Measurements from ENCODE around the gene SCRN3.
"Not testable (repeated sequence)": the region's sequence is repeated elsewhere in the genome, so short reads cannot be mapped to it uniquely, and the experiment has no call there.

Gene SCRN3

GRCh38 chr2:174395284-174395968 is at the start of gene SCRN3:
TSS of gene SCRN3 (plus strand) at chr2:174395730. CDS start at chr2:174398284, 2,554 bp downstream.
- peak; percentile 67 to 72 for DNase-seq

- DNase-seq: no peak
These were observed 45.5 kb upstream of the SCRN3 start for GRCh38 chr2:174350018-174350417.

GRCh38 chr2:174350593-174351181 is 44.8 kb upstream of the SCRN3 start:
- DNase-seq: no peak

GRCh38 chr2:174353004-174353403 is 42.5 kb upstream of the SCRN3 start:
- no peak for DNase-seq

- DNase-seq: no peak
These were observed 39.2 kb upstream of the SCRN3 start for GRCh38 chr2:174356347-174356746.

GRCh38 chr2:174359663-174360062 is 35.9 kb upstream of the SCRN3 start:
- DNase-seq: not testable (repeated sequence)

GRCh38 chr2:174362949-174363348 is 32.6 kb upstream of the SCRN3 start:
- DNase-seq: no peak

- DNase-seq: not testable (repeated sequence)
These were observed 31.9 kb upstream of the SCRN3 start for GRCh38 chr2:174363492-174364225.

- DNase-seq: no peak
These were observed 30.9 kb upstream of the SCRN3 start for GRCh38 chr2:174364628-174365027.

GRCh38 chr2:174365571-174365970 is 30.0 kb upstream of the SCRN3 start:
- DNase-seq: no peak

GRCh38 chr2:174368691-174369090 is 26.8 kb upstream of the SCRN3 start:
- no peak for DNase-seq

GRCh38 chr2:174376967-174377366 is 18.6 kb upstream of the SCRN3 start:
- DNase-seq: no peak

- no peak for DNase-seq
These were observed 11.7 kb upstream of the SCRN3 start for GRCh38 chr2:174383796-174384195.

- no peak for DNase-seq
These were observed 10.3 kb upstream of the SCRN3 start for GRCh38 chr2:174385201-174385600.

GRCh38 chr2:174388706-174389105 is 6.8 kb upstream of the SCRN3 start:
- not testable (repeated sequence) for DNase-seq

- DNase-seq: no peak
These were observed 6.0 kb upstream of the SCRN3 start for GRCh38 chr2:174389542-174389941.

- not testable (repeated sequence) for DNase-seq
These were observed 5.2 kb upstream of the SCRN3 start for GRCh38 chr2:174390303-174390702.

- DNase-seq: no peak
These were observed 2.8 kb upstream of the SCRN3 start for GRCh38 chr2:174392706-174393105.

GRCh38 chr2:174395969-174396630 is 570 bp downstream of the SCRN3 start:
- DNase-seq: no peak

GRCh38 chr2:174397773-174398172 is 2.2 kb downstream of the SCRN3 start:
- DNase-seq: no peak

- DNase-seq: no peak
These were observed 3.6 kb downstream of the SCRN3 start for GRCh38 chr2:174399171-174399570.

- DNase-seq: no peak
These were observed 5.3 kb downstream of the SCRN3 start for GRCh38 chr2:174400853-174401252.

GRCh38 chr2:174403628-174404027 is 8.1 kb downstream of the SCRN3 start:
- DNase-seq: no peak

Data from SHP77 (cell line).